H9 (cell line): ENCODE results near the gene INTS7. TPM values are rescaled to one million over a fixed set of nuclear protein-coding genes. Genes with fewer than 3 reads are reported as not detected.

Experiments used
- DNase-seq: peaks from one replicate; pipeline ENCODE4 v3.0.0-alpha.2; 2017
- H2AFZ ChIP-seq: one replicate; pipeline ENCODE4 v1.6.1; 2013; ENCODE audit warnings: mild to moderate bottlenecking, low read length, control low read depth, moderate library complexity
- H2AK5ac ChIP-seq: 2 replicates; pipeline ENCODE4 v1.6.1; 2013; ENCODE audit warnings: low read length, control low read depth, mixed read lengths; ENCODE audit not compliant: insufficient read length
- H2BK120ac ChIP-seq: one replicate; pipeline ENCODE4 v1.6.1; 2013; ENCODE audit warnings: low read depth, mild to moderate bottlenecking, low read length, control low read depth, inconsistent platforms; ENCODE audit not compliant: poor library complexity, severe bottlenecking
- H2BK12ac ChIP-seq: 2 replicates; pipeline ENCODE4 v1.6.1; 2013; ENCODE audit warnings: low read length, control low read depth, mixed read lengths, low read depth; ENCODE audit not compliant: insufficient read length
- H2BK15ac ChIP-seq: 2 replicates; pipeline ENCODE4 v1.6.1; 2013; ENCODE audit warnings: low read depth, low read length, control low read depth
- H2BK20ac ChIP-seq: one replicate; pipeline ENCODE4 v1.6.1; 2013; ENCODE audit warnings: low read depth, mild to moderate bottlenecking, low read length, control low read depth, inconsistent platforms; ENCODE audit not compliant: poor library complexity, severe bottlenecking
- H2BK5ac ChIP-seq: 2 replicates; pipeline ENCODE4 v1.6.1; 2013; ENCODE audit warnings: low read length, control low read depth, mixed read lengths; ENCODE audit not compliant: insufficient read length
- H3K14ac ChIP-seq: 2 replicates; pipeline ENCODE4 v1.6.1; 2013; ENCODE audit warnings: low read length, control low read depth; ENCODE audit not compliant: insufficient read depth
- H3K18ac ChIP-seq: 2 replicates; pipeline ENCODE4 v1.6.1; 2013; ENCODE audit warnings: low read depth, mild to moderate bottlenecking, mixed read lengths, low read length, control low read depth; ENCODE audit not compliant: insufficient read length
- H3K23ac ChIP-seq: 2 replicates; pipeline ENCODE4 v1.6.1; 2013; ENCODE audit warnings: low read length, control low read depth, mixed read lengths, low read depth; ENCODE audit not compliant: insufficient read length
- H3K23me2 ChIP-seq: 2 replicates; pipeline ENCODE4 v1.6.1; 2013; ENCODE audit warnings: low read depth, mild to moderate bottlenecking, mixed read lengths, low read length, control low read depth; ENCODE audit not compliant: insufficient read length, poor library complexity, severe bottlenecking
- H3K27ac ChIP-seq: 2 replicates; pipeline ENCODE4 v1.5.1; 2013; ENCODE audit warnings: low read length, control low read depth, mixed read lengths, low read depth; ENCODE audit not compliant: insufficient read length
- H3K27me3 ChIP-seq: 2 replicates; pipeline ENCODE4 v1.6.1; 2013; ENCODE audit warnings: low read length, control low read depth, inconsistent platforms; ENCODE audit not compliant: insufficient read depth
- H3K4ac ChIP-seq: 2 replicates; pipeline ENCODE4 v1.6.1; 2013; ENCODE audit warnings: low read depth, mild to moderate bottlenecking, control low read depth, inconsistent platforms, low read length, moderate library complexity
- H3K4me1 ChIP-seq: 2 replicates; pipeline ENCODE4 v1.6.1; 2013; ENCODE audit warnings: low read length, control low read depth, inconsistent platforms; ENCODE audit not compliant: insufficient read depth
- H3K4me2 ChIP-seq: 2 replicates; pipeline ENCODE4 v1.6.1; 2013; ENCODE audit warnings: low read length, control low read depth, mixed read lengths; ENCODE audit not compliant: insufficient read length, insufficient read depth
- H3K56ac ChIP-seq: 2 replicates; pipeline ENCODE4 v1.6.1; 2013; ENCODE audit warnings: low read depth, mild to moderate bottlenecking, mixed read lengths, low read length, control low read depth; ENCODE audit not compliant: insufficient read length
- H3K79me1 ChIP-seq: 2 replicates; pipeline ENCODE4 v1.6.1; 2013; ENCODE audit warnings: low read depth, mild to moderate bottlenecking, moderate library complexity, low read length, control low read depth, inconsistent platforms; ENCODE audit not compliant: insufficient read depth, poor library complexity, severe bottlenecking
- H3K79me2 ChIP-seq: 2 replicates; pipeline ENCODE4 v1.6.1; 2013; ENCODE audit warnings: low read length, control low read depth, inconsistent platforms; ENCODE audit not compliant: insufficient read depth
- H3K9ac ChIP-seq: 2 replicates; pipeline ENCODE4 v1.6.1; 2013; ENCODE audit warnings: low read length, control low read depth, mixed read lengths; ENCODE audit not compliant: insufficient read length; ENCODE audit errors: extremely low read depth
- H3K9me3 ChIP-seq: one replicate; pipeline ENCODE4 v1.6.1; 2013; ENCODE audit warnings: low read depth, low read length, inconsistent platforms; ENCODE audit not compliant: control insufficient read depth
- H3T11ph ChIP-seq: one replicate; pipeline ENCODE4 v1.6.1; 2013; ENCODE audit warnings: mild to moderate bottlenecking, low read length, control low read depth, inconsistent platforms
- H4K20me1 ChIP-seq: one replicate; pipeline ENCODE4 v1.6.1; 2013; ENCODE audit not compliant: control insufficient read depth, insufficient read length, insufficient read depth
- H4K5ac ChIP-seq: 2 replicates; pipeline ENCODE4 v1.6.1; 2013; ENCODE audit warnings: low read depth, mild to moderate bottlenecking, mixed read lengths, low read length, control low read depth; ENCODE audit not compliant: insufficient read length
- H4K8ac ChIP-seq: replicated peaks from 2 replicates; pipeline ENCODE4 v1.6.1; 2013; ENCODE audit warnings: low read length, control low read depth, mixed read lengths, low read depth; ENCODE audit not compliant: insufficient read length
- H4K91ac ChIP-seq: 2 replicates; pipeline ENCODE4 v1.6.1; 2013; ENCODE audit warnings: low read depth, mild to moderate bottlenecking, moderate library complexity, mixed read lengths, low read length, control low read depth; ENCODE audit not compliant: insufficient read length
- H3K27ac Mint-ChIP-seq, 3 experiments: 2 replicates in 2 of 3; 3 replicates in 1 of 3; pipeline ENCODE4 v1.8.0; 2020 to 2021; ENCODE audit warnings: mixed read lengths in 3 of 3, mild to moderate bottlenecking in 1 of 3, moderate library complexity in 1 of 3
- H3K27me3 Mint-ChIP-seq: 2 replicates; pipeline ENCODE4 v1.8.0; 2021; ENCODE audit warnings: low read depth, mild to moderate bottlenecking, moderate library complexity, mixed read lengths
- H3K36me3 Mint-ChIP-seq, 3 experiments: 2 replicates in 2 of 3; 3 replicates in 1 of 3; pipeline ENCODE4 v1.8.0; 2020 to 2021; ENCODE audit warnings: low read depth in 3 of 3, mixed read lengths in 3 of 3; ENCODE audit not compliant: insufficient read depth in 1 of 3
- H3K4me1 Mint-ChIP-seq, 2 experiments: 2 replicates each; pipeline ENCODE4 v1.8.0; 2020; ENCODE audit warnings: mixed read lengths in 2 of 2
- H3K4me3 Mint-ChIP-seq, 2 experiments: 2 replicates in 1 of 2; 3 replicates in 1 of 2; pipeline ENCODE4 v1.8.0; 2020 to 2021; ENCODE audit warnings: mild to moderate bottlenecking in 2 of 2, mixed read lengths in 2 of 2, moderate library complexity in 1 of 2
- H3K9me3 Mint-ChIP-seq, 2 experiments: 2 replicates in 1 of 2; 3 replicates in 1 of 2; pipeline ENCODE4 v1.8.0; 2020; ENCODE audit warnings: mild to moderate bottlenecking in 2 of 2, mixed read lengths in 2 of 2, moderate library complexity in 1 of 2
- CTCF ChIP-seq: fragments of 200-600 bp; sonication (generic); conservative IDR thresholded peaks from 3 replicates; pipeline ENCODE4 v1.8.0; 2021; ENCODE audit warnings: antibody characterized with exemption, mild to moderate bottlenecking
- WGBS: extraction: QIAGEN DNeasy Blood & Tissue Kit; methylation state at CpG from one replicate; pipeline ENCODE4 v1.1.7; 2013; ENCODE audit warnings: missing lambda C conversion rate, low lambda C conversion rate, mixed read lengths; ENCODE audit not compliant: insufficient read length; ENCODE audit errors: extremely low coverage; 5-methylcytosine and 5-hydroxymethylcytosine counted together
- total RNA-seq: library from RNA; stranded (reverse); gene quantifications from 2 replicates; pipeline ENCODE4 v1.2.1, GENCODE V29; 2021

The INTS7 gene
- total RNA-seq, 1 experiment from 2014 or later = 32.3 TPM

GRCh38 chr1:211912038-211912437, 123.3 kb downstream of the INTS7 start:
- no peak overlapping the region for H3K4ac ChIP-seq
- no peak overlapping the region for H2BK20ac ChIP-seq
- no peak overlapping the region for H3K27ac ChIP-seq
- TF ChIP-seq CTCF = no peak
- H2AFZ ChIP-seq = no peak overlapping the region
- no peaks in the 10 kb centered on the region for H3K79me1 ChIP-seq
- no peak overlapping the region for H2BK120ac ChIP-seq
- Mint-ChIP-seq H3K9me3 (peaks cover 3 to 10% of the 10 kb centered on the region in 2 experiments; a peak in 4 of 5 replicates), H3K36me3 (peaks cover 0 to 3% (median 0%) of the 10 kb centered on the region in 3 experiments; a peak in 2 of 7 replicates), H3K27me3 (peaks cover 12% of the 10 kb centered on the region), H3K4me3 (no peak overlapping the region), H3K27ac (no peak overlapping the region), H3K4me1 (no peaks in the 10 kb centered on the region)
- H4K20me1 ChIP-seq = no peaks in the 10 kb centered on the region
- H3K79me2 ChIP-seq = no peaks in the 10 kb centered on the region
- no peak overlapping the region for H2AK5ac ChIP-seq
- H3K9me3 ChIP-seq = no peaks in the 10 kb centered on the region
- no peak overlapping the region for H4K91ac ChIP-seq
- no peak overlapping the region for H3K18ac ChIP-seq
- no peak overlapping the region for H3K23ac ChIP-seq
- no peak overlapping the region for H2BK15ac ChIP-seq
- H3K23me2 ChIP-seq = no peaks in the 10 kb centered on the region
- no peak for DNase-seq
- no peak overlapping the region for H2BK12ac ChIP-seq
- no peak overlapping the region for H2BK5ac ChIP-seq
- H3K9ac ChIP-seq = no peak overlapping the region
- no peaks in the 10 kb centered on the region for H3K4me1 ChIP-seq
- no peaks in the 10 kb centered on the region for H3K27me3 ChIP-seq
- H3K14ac ChIP-seq = no peak overlapping the region
- no peak overlapping the region for H3T11ph ChIP-seq
- H3K4me2 ChIP-seq = no peak overlapping the region
- no peak overlapping the region for H4K8ac ChIP-seq
- H4K5ac ChIP-seq = no peak overlapping the region
- no peak overlapping the region for H3K56ac ChIP-seq
- WGBS = no CpG with 5 or more reads among the region's 1 CpG
